Progenitor cell of endocrine pancreas (in vitro differentiated cells): Measurements from ENCODE around the gene DSTN. TPM values are rescaled to one million over a fixed set of nuclear protein-coding genes. Genes with fewer than 3 reads are reported as not detected.

Source experiments
- DNase-seq: peaks from one replicate; pipeline ENCODE4 v3.0.0; 2021; ENCODE audit warnings: low spot score; ENCODE audit not compliant: unreplicated experiment
- H3K27ac Mint-ChIP-seq: 2 replicates; pipeline ENCODE4 v1.8.0; 2021; ENCODE audit warnings: mild to moderate bottlenecking, moderate library complexity, mixed read lengths
- H3K27me3 Mint-ChIP-seq: 2 replicates; pipeline ENCODE4 v1.8.0; 2021; ENCODE audit warnings: mixed read lengths
- H3K36me3 Mint-ChIP-seq: 2 replicates; pipeline ENCODE4 v1.8.0; 2022; ENCODE audit warnings: mixed read lengths; ENCODE audit not compliant: insufficient read depth
- H3K4me1 Mint-ChIP-seq: 2 replicates; pipeline ENCODE4 v1.8.0; 2021; ENCODE audit warnings: low read depth, mixed read lengths
- H3K4me3 Mint-ChIP-seq: 2 replicates; pipeline ENCODE4 v1.8.0; 2021; ENCODE audit warnings: low read depth, mild to moderate bottlenecking, moderate library complexity, mixed read lengths
- H3K9me3 Mint-ChIP-seq: 2 replicates; pipeline ENCODE4 v1.8.0; 2021; ENCODE audit warnings: low read depth, mixed read lengths
- total RNA-seq: library from RNA; stranded (reverse); gene quantifications from 2 replicates; pipeline ENCODE4 v1.2.1, GENCODE V29; 2021
- TF ChIP-seq, protein P1 (sequence below): fragments of 200-600 bp; sonication (generic); IDR thresholded peaks from one replicate; pipeline ENCODE4 v1.5.0; 2021; ENCODE audit warnings: antibody characterized with exemption, mild to moderate bottlenecking; ENCODE audit not compliant: unreplicated experiment

DSTN gene
- total RNA-seq, 1 donor from 2014 or later, result 201 TPM

DNA sequence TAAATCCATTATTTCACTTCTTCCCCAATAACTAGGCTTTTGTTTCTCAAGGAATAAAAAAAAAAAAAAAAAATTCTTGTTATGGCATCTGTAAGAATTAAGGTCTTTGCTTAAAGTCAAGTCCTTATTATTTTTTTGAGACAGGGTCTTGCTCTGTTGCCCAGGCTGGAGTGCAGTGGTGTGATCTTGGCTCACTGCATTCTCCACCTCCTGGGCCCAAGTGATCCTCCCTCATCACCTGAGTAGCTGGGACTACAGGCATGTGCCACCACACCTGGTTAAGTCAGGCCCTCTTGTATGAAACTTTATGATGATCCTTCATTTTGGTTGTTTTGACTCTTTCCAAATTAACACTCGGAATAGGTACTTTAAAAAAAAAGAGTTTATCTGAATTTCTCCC is 17.3 kb downstream of the DSTN start:
- Mint-ChIP-seq H3K27me3 (no peaks in the 10 kb centered on the region), H3K9me3 (no peaks in the 10 kb centered on the region), H3K4me1 (peaks cover 51% of the 10 kb centered on the region), H3K36me3 (peaks cover 5% of the 10 kb centered on the region), H3K27ac (no peak overlapping the region), H3K4me3 (no peak overlapping the region)
- DNase-seq, result no peak
- TF ChIP-seq, protein P1, sequence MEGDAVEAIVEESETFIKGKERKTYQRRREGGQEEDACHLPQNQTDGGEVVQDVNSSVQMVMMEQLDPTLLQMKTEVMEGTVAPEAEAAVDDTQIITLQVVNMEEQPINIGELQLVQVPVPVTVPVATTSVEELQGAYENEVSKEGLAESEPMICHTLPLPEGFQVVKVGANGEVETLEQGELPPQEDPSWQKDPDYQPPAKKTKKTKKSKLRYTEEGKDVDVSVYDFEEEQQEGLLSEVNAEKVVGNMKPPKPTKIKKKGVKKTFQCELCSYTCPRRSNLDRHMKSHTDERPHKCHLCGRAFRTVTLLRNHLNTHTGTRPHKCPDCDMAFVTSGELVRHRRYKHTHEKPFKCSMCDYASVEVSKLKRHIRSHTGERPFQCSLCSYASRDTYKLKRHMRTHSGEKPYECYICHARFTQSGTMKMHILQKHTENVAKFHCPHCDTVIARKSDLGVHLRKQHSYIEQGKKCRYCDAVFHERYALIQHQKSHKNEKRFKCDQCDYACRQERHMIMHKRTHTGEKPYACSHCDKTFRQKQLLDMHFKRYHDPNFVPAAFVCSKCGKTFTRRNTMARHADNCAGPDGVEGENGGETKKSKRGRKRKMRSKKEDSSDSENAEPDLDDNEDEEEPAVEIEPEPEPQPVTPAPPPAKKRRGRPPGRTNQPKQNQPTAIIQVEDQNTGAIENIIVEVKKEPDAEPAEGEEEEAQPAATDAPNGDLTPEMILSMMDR, result no peak

DNA sequence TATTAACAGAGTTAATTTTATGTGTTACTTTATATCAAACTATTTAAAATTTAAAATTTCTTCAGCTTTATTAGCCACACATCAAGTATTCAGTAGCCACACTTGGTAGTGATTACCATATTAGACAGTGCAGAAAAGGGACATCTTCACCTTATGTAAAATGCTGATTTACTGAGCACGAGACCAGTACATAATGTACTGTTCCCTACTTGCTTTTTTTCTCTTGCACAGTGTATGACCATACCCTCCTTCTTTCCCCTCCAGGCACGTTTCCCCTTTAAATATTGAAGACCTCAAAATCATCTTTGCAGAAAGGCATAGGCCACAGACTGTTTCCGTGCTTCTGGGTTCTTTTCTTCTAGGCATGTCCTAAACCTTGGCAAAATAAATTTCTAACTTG is 17.9 kb downstream of the DSTN start:
- H3K27ac Mint-ChIP-seq, result no peak overlapping the region
- TF ChIP-seq, protein P1, result no peak
- H3K36me3 Mint-ChIP-seq, result peaks cover 5% of the 10 kb centered on the region
- no peaks in the 10 kb centered on the region for H3K27me3 Mint-ChIP-seq
- DNase-seq, result no peak
- H3K4me3 Mint-ChIP-seq, result no peak overlapping the region
- no peaks in the 10 kb centered on the region for H3K9me3 Mint-ChIP-seq
- peaks cover 51% of the 10 kb centered on the region for H3K4me1 Mint-ChIP-seq

DNA sequence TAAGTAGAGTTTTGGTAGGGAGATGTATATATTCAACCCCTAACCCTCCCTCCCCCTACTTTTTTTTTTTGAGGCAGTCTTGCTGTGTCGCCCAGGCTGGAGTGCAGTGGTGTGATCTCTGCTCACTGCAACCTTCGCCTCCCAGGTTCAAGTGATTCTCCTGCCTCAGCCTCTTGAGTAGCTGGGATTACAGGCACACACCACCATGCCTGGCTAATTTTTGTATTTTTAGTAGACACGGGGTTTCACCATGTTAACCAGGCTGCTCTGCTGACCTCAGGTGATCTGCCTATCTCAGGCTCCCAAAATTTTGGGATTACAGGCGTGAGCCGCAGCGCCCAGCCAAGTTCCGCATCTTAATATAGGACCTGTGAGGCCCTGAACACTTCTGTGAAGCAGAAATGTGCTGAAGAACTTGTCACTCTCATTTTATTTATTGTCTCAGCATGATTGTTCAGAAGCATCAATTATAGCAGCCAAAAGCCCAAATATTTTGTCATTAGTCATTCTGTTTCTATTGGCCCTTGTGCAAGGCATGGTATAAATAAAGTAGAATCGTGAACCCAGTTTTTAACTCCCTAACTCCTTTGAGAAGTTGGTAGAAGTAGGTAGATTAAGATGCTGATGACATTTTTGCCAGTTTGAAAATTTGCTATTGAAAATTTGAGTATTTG is 19.4 kb downstream of the DSTN start:
- no peak for DNase-seq
- no peaks in the 10 kb centered on the region for H3K27me3 Mint-ChIP-seq
- peaks cover 59% of the 10 kb centered on the region for H3K4me1 Mint-ChIP-seq
- H3K36me3 Mint-ChIP-seq, result peaks cover 7% of the 10 kb centered on the region
- H3K27ac Mint-ChIP-seq, result peak overlapping the region; percentile 39
- no peak overlapping the region for H3K4me3 Mint-ChIP-seq
- H3K9me3 Mint-ChIP-seq, result no peaks in the 10 kb centered on the region
- TF ChIP-seq, protein P1, result no peak

DNA sequence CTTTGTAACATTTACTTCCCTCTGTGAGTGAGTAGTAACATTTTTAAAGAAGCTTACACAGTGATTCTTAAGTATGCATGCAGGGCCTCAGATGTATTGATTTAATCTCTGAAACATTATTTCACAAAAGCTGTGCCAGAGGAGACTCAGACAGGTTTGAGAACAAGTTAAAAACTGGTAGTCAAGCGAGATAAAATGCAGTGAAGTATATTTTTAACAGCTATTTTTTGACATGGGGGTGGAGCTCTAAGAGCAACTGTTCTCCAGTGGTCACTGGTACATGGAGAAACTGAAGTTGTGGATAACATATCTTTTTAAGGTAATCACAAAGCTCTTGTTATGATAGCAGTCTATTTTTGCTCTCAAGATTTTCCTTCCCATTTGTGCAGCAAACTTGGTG is 20.4 kb downstream of the DSTN start:
- Mint-ChIP-seq H3K9me3 (no peaks in the 10 kb centered on the region), H3K36me3 (peaks cover 7% of the 10 kb centered on the region), H3K4me1 (peaks cover 59% of the 10 kb centered on the region), H3K4me3 (no peak overlapping the region), H3K27ac (peak overlapping the region; percentile 12), H3K27me3 (no peaks in the 10 kb centered on the region)
- TF ChIP-seq, protein P1, result no peak
- no peak for DNase-seq

DNA sequence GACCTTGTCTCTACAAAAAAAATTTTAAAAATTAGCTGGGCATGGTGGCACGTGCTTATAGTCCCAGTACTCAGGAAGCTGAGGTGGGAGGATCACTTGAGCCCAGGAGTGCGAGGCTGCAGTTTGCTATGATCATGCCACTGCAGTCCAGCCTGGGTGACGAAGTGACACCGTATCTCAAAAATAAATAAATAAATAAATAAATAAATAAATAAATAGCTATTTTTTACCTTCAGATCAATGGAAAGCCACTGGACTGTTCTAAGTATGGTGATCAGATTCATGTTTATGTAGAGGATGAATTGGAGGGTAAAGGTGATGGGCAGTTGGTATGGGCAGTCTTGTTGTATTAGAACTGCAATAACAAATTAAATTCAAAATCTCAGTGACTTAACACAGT is 24.0 kb downstream of the DSTN start:
- TF ChIP-seq, protein P1, result no peak
- Mint-ChIP-seq H3K9me3 (no peaks in the 10 kb centered on the region), H3K27me3 (no peaks in the 10 kb centered on the region), H3K36me3 (peaks cover 12% of the 10 kb centered on the region), H3K4me1 (peaks cover 43% of the 10 kb centered on the region), H3K4me3 (no peak overlapping the region), H3K27ac (peak overlapping the region; percentile 15)
- no peak for DNase-seq
